HG03066 (cell line): ENCODE results near the gene FGF13.

ENCODE experiments used
- ATAC-seq: cut with Tn5 transposase; IDR thresholded peaks from one replicate; pipeline ENCODE4 v1.9.1; 2021; ENCODE audit warnings: low read depth; ENCODE audit not compliant: unreplicated experiment

Gene FGF13

GRCh38 chrX:138669693-138670092, 41.8 kb downstream of the FGF13 start:
- ATAC-seq = no peak

GRCh38 chrX:138664466-138664865, 47.1 kb downstream of the FGF13 start:
- no peak for ATAC-seq

GRCh38 chrX:138664016-138664415, 47.5 kb downstream of the FGF13 start:
- ATAC-seq = no peak

- no peak for ATAC-seq
Observed at GRCh38 chrX:138651494-138651893, 60.0 kb downstream of the FGF13 start.

GRCh38 chrX:138648568-138648967, 62.9 kb downstream of the FGF13 start:
- no peak for ATAC-seq

- no peak for ATAC-seq
Observed at GRCh38 chrX:138638996-138639395, 72.5 kb downstream of the FGF13 start.
